OCI-LY3 (cell line): ENCODE measurements around the gene UBE2D3.

ENCODE experiments used
- EZH2phosphoT487 ChIP-seq: fragments of 200-600 bp; shearing (Covaris generic); IDR thresholded peaks from 2 replicates; pipeline ENCODE4 v1.6.1; 2018; ENCODE audit warnings: antibody characterized with exemption, mixed run types, low read depth
- TF ChIP-seq, protein P1 (sequence below): fragments of 200-600, 300-600 bp; sonication (generic); IDR thresholded peaks from 2 replicates; pipeline ENCODE4 v1.5.1; 2014; ENCODE audit warnings: antibody characterized with exemption, low read length, low read depth

DNA sequence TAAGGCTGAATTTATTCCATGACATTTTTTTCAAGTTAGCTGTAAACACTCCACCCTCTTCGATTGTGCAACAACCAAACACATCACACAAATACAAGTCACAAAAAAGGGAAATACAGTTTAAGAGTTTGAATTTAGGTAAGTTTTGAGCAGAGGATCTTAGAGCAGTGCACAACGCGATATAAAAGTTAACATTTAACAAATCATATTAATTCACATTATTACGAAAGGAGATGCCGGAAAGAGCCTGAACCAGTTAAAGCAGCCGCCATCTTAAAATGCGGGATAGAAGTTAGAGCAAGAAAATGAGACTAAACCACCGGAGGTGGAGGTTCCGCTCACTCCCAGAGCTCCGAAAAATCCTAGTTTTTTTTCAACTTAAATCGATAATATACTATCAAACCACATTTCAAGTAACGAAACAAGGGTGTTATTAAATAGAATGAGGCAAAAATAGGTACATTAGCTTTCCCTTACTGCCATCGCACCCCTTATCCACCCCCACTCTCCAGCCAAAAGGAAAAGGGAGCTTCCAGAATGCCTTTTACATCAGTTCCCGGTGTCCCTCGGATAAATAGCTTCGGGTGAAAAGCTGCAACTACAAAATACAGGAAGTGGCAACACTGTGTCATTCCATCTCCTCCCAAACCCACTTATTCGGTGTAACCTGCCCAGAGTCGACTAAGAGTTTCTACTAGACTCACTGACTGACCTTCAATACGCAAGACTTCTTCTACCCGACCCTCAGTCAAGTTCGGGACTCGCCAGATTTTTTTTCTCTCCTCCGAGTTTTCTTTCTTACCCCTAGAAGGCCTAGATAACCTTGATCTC lies 1.9 kb downstream of the UBE2D3 start:
- TF ChIP-seq, protein P1, sequence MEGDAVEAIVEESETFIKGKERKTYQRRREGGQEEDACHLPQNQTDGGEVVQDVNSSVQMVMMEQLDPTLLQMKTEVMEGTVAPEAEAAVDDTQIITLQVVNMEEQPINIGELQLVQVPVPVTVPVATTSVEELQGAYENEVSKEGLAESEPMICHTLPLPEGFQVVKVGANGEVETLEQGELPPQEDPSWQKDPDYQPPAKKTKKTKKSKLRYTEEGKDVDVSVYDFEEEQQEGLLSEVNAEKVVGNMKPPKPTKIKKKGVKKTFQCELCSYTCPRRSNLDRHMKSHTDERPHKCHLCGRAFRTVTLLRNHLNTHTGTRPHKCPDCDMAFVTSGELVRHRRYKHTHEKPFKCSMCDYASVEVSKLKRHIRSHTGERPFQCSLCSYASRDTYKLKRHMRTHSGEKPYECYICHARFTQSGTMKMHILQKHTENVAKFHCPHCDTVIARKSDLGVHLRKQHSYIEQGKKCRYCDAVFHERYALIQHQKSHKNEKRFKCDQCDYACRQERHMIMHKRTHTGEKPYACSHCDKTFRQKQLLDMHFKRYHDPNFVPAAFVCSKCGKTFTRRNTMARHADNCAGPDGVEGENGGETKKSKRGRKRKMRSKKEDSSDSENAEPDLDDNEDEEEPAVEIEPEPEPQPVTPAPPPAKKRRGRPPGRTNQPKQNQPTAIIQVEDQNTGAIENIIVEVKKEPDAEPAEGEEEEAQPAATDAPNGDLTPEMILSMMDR: no peak
- TF ChIP-seq EZH2phosphoT487: no peak
